NCI-H524 treated with DMSO at 0.1 percent for 48 hours (cell line): ENCODE data around the gene VWA2.

ENCODE experiments used
- DNase-seq: peaks from one replicate; lab custom pipeline; 2025; lab: John Stamatoyannopoulos, UW

VWA2 gene

GRCh38 chr10:114239117-114239993 lies at the start of gene VWA2:
Gene VWA2 (plus strand): TSS chr10:114239254. CDS start chr10:114248714, 9,460 bp downstream.
- no peak for DNase-seq

DNA sequence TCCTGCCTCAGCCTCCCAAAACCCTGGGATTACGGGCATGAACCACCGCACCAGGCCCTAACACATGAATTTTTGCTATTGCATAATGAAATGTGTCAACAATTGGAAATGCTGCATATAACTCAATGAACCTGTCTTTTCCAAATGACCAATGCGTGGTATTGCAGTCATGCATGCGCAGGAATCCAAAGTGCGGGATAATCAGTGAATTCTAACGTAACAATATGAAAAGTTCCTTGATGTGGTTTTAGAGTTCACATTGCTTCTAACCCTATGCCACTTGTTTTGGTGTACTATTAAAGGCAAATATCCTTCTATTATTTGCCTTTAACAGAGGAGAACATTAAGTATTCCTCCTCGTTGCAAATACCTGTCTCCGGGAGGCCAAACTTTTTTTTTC lies 49.4 kb upstream of the VWA2 start:
- DNase-seq = no peak

DNA sequence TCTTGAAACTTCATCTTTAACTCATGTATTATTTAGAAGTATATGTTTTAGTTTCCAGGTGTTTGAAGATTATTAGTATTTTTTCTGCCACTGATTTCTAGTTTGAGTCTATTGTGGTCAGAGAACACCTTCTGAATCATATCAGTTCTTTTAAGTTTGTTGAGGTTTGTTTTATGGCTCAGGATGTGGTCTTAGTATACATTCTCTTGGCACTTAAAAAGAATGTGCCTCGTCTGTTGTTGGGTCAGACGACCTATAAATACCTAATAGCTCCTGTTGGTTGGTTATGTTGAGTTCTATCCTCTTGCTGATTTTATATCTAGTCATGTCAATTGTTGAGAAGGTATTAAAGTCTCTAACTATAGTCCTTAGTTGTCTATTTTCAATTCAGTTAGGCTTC lies 44.0 kb upstream of the VWA2 start:
- no peak for DNase-seq

- DNase-seq = no peak
Measured at GRCh38 chr10:114199239-114199638, 39.8 kb upstream of the VWA2 start.

DNA sequence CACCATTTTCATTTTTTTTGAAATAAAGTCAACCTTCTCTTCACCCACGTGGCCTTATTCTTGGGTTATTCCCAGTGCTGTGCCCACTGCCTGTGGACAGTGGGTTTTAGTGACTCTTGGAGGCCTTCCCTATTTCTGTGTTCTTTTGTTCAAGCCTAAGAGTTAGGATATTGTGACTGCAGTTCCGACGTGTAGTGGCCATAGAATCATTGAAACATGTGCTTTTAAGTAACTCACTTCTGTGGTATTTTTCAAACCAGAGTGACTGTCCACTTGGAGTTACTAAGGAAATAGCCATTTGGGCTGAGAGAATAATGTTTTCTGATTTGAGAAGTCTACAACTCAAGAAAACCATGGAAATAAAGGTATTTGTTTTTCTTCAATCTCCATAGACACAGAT lies 36.2 kb upstream of the VWA2 start:
- no peak for DNase-seq

DNA sequence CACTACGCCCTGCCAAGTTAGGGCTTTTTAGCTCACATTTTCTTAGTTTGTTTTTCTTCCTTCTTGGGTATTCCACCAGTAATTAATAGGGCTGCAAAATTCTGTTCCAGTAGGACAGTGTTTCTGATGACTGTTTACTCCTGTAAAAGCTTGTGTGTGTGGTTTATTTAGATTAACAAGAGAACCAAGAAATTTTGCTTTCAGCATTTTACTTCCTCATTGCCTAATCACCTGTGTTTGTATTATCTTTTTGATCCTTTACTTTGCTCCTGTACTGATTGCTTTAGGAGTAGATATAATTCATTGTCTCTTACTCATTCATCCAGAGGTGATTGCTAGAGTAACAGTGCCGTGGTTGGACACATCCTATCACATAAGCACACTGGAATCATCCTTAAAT lies 32.2 kb upstream of the VWA2 start:
- DNase-seq = no peak

- DNase-seq = no peak
Measured at GRCh38 chr10:114207349-114207748, 31.7 kb upstream of the VWA2 start.

GRCh38 chr10:114208351-114208750 lies 30.7 kb upstream of the VWA2 start:
- no peak for DNase-seq

DNA sequence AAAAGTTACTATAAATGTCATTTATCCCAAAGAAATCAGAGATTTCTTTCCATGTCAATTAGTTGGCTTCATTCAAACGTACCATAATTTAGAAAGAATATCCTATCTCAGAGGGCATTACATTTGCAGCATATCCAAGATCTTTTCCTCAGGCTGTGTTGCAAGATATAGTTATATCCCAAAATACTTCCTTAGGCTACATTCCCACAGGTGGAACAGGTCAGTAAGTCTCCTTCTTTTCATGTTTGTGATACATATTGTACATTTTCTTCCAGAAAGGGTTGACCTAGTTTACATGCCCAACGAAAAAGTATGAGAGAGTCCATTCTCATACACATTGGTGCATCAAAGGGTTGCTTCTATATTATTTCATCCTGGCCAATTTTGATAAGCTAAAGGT lies 26.9 kb upstream of the VWA2 start:
- DNase-seq = no peak

DNA sequence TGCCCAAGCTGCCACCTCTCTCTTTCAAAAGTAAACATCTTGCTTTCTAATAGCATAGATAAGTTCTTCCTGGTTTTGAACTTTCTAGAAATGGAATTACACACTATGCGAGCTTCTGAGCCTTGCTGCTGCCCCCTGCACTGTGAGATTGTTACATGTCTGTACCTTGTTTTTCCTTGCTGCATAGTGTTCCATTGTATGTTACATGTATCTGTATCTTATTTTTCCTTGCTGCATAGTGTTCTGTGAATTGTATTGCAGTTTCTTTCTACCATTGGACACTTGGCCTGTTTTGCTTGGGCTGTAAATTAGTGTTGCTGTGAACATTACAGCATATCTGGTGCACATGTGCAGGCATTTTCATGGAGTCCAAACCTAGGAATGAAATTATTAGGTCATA lies 24.0 kb upstream of the VWA2 start:
- DNase-seq = no peak

DNA sequence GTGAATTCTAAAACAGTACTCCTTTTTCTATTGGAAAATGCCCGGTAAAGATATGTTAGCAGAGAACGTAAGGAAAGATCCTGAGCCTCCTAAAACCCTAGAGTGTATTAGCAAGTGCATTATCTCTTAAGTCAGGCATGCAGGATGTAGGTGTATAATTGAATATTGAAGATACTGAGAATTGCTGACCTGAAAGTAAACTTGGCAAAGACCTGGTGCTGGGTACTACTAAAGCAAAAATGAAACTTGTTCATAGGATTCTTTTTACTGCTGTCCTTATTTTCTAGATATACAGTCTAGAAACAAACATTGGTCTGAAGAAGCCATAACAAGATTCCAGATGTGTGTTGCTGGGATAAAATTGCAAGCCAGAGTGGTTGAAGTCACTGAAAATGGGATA lies 18.8 kb upstream of the VWA2 start:
- no peak for DNase-seq

GRCh38 chr10:114221235-114221634 lies 17.8 kb upstream of the VWA2 start:
- no peak for DNase-seq

- no peak for DNase-seq
Measured at GRCh38 chr10:114223066-114223465, 16.0 kb upstream of the VWA2 start.

- no peak for DNase-seq
Measured at GRCh38 chr10:114228156-114228555, 10.9 kb upstream of the VWA2 start.

GRCh38 chr10:114232561-114233176 lies 6.4 kb upstream of the VWA2 start:
- no peak for DNase-seq

DNA sequence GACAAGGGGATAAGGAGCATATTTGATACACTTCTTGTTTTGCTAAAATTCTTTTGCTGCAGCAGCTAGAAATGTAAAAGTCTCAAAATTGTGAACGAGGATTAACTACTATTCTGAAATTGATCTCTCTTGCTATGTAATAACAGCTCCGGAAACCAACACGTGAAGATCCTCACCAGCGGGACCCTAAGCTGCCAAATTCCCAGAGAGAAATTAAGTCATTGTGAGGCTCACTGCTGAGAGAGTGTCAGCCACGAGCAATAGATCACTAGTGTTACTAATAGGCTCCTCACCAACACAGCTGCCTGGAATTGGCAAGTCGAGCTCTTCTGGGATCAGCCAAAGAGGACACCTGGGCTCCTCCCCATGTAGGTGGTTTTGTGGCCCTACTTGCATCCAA lies 5.6 kb upstream of the VWA2 start:
- no peak for DNase-seq

- no peak for DNase-seq
Measured at GRCh38 chr10:114234132-114234531, 4.9 kb upstream of the VWA2 start.

DNA sequence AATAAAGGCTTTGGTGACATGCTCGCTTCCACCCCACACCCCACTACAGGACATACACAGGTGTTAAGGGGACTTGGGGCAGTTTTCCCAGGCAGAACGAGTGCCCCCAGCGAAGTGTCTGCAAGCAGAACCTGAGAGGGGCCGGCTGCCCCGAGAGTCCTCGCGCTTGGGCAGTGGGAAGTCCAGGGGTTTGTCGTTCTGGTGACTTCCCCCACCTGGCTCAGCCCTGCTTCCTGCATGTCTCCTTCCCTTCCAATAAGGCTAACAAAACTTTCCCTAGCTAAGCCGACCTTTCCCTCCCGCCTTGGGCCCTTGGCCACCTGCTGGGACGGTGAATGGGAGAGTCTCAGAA lies 916 bp downstream of the VWA2 start:
- no peak for DNase-seq

DNA sequence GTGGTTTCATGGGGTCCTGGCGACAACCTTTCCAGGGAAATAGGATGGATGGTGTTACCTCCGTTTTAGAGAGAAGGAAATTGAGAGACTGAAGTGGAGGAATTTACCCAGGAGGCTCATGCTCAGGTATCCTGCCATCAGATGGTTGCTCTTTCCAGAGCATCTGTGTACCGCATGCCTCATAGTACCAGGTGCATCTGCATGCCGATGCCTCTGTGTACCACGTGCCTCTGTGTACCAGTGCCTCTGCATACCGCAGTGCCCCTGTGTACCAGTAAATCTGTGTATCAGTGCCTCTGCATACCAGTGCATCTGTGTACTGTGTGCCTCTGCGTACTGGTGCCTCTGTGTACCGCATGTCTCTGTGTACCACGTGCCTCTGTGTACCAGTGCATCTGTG lies 3.2 kb downstream of the VWA2 start:
- DNase-seq = no peak

DNA sequence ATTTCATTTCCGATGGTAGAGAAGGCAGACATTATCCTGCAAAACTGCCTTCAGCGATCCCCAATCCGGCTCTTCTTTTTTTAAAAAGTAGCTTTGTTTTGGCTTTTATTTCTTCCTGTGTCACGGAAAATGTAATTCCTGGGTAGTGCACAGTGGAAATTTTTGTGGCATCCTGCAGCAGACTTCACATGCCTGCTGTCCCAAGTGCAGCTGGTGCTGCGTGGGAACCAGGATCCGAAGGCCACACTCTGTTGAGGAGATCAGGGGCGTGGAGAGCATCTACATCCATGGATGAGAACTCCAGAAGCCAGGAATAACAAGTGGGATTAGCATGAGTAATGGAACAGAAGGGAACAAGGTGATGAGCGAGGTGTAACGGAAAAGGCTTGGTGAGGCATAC lies 4.6 kb downstream of the VWA2 start:
- no peak for DNase-seq

DNA sequence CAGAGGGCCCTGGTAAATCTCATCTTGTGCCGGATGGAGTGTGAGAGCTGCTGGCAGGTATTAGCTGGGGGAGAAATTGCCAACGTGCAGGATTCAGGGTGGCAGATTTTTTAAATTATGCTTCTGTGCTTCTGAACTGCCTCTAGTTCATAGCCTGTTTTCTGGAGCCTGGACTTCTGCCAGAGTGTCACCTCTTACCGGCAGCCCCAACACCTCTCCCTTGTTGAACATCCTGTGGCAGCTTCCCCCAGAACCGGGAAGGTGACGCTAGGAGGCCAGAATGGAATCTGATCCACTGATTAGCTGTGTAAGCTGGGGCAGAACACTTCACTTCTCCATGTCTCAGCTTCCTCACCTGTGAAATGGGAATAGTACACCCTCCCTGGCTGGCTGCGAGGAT lies 5.1 kb downstream of the VWA2 start:
- DNase-seq = no peak

DNA sequence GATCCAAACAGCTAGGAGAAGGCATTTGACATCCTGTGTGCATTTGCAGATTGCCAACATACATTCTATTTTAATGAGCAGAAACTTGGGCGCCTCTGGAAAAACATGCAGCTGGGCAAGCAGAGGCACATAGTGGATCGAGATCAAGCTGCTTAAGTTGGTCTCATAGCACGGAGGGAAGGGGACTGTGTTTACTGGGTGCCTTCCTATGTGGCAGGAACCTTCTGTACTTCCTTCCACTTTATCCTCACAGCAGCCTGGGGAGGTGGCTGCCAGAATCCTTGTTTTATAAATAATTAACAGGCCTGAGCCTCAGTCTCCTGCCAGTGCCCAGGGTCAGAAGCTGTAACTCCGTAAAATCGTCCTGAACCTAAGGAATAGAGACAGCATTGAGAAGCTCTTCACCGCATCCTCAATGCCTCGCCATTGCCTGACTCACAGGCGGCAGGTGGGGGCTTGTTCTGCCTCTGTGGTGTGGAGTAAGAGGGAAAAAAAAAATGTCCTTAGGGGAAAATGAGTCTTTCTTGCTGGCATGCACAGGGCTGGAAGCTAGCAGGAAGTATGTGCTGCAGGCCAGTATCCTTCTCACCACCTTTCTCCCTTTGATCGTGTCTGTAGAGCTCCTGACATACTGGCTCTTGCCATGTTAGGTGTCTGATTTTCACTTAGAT lies 6.2 kb downstream of the VWA2 start:
- DNase-seq = no peak

- DNase-seq = no peak
Measured at GRCh38 chr10:114246679-114247305, 7.7 kb downstream of the VWA2 start.
